HG02642 (cell line): ENCODE results near the gene WDR90.

Source experiments
- ATAC-seq: cut with Tn5 transposase; IDR thresholded peaks from one replicate; pipeline ENCODE4 v1.9.1; 2021; ENCODE audit warnings: mild to moderate bottlenecking; ENCODE audit not compliant: unreplicated experiment, poor library complexity

WDR90 gene

GRCh38 chr16:716768-717325 is 67.7 kb downstream of the WDR90 start:
- ATAC-seq: no peak
